Activated CD8-positive, alpha-beta memory T cell treated with anti-CD3 and anti-CD28 coated beads for 36 hours (primary cell): ENCODE measurements around the gene RIN3. TPM values are rescaled to one million over a fixed set of nuclear protein-coding genes. Genes with fewer than 3 reads are reported as not detected.

Source experiments
- CTCF ChIA-PET: fragments of 350-600 bp; sonication (Branson Sonifier 250); formaldehyde crosslinking; loops from one replicate; lab custom pipeline; 2021; ENCODE audit warnings: antibody characterized with exemption; lab: Charles Lee
- POLR2A ChIA-PET: fragments of 350-600 bp; sonication (Branson Sonifier 250); formaldehyde crosslinking; loops from one replicate; lab custom pipeline; 2021; ENCODE audit warnings: antibody characterized with exemption; lab: Charles Lee
- total RNA-seq, 2 experiments: library from RNA; stranded (reverse); gene quantifications; one replicate each; pipeline ENCODE4 v1.2.3, GENCODE V29; 2021

Gene RIN3
- total RNA-seq, 2 experiments from 2014 or later = 61.1 to 62.2 TPM

GRCh38 chr14:92578511-92578910, 64.9 kb downstream of the RIN3 start:
- ChIA-PET POLR2A (interaction anchor here (0.6 kb wide), 1 partner anchor 13 kb away, joined by 5 read pairs; no protein-coding TSS in a partner anchor), CTCF (interaction anchor here (1.5 kb wide), 1 partner anchor 9 kb away, joined by 3 read pairs; no protein-coding TSS in a partner anchor)

- ChIA-PET CTCF (no interaction called here), POLR2A (interaction anchor here (0.6 kb wide), 1 partner anchor 13 kb away, joined by 5 read pairs; no protein-coding TSS in a partner anchor)
These were observed 65.8 kb downstream of the RIN3 start for GRCh38 chr14:92579244-92579936.

- ChIA-PET POLR2A (interaction anchor here (0.6 kb wide), 1 partner anchor 14 kb away, joined by 3 read pairs; no protein-coding TSS in a partner anchor), CTCF (interaction anchor here (0.7 kb wide), 1 partner anchor 67 kb away, joined by 3 read pairs; no protein-coding TSS in a partner anchor)
These were observed 67.6 kb downstream of the RIN3 start for GRCh38 chr14:92581206-92581605.

- ChIA-PET POLR2A (no interaction called here), CTCF (no interaction called here)
These were observed 68.5 kb downstream of the RIN3 start for GRCh38 chr14:92581966-92582566.

- POLR2A ChIA-PET = interaction anchor here (0.6 kb wide), 1 partner anchor 122 kb away, joined by 3 read pairs; no protein-coding TSS in a partner anchor
- CTCF ChIA-PET = interaction anchor here (0.7 to 0.9 kb wide), 2 partner anchors 31 to 48 kb away, joined by 3 read pairs; no protein-coding TSS in a partner anchor
These were observed 69.3 kb downstream of the RIN3 start for GRCh38 chr14:92582706-92583452.

- ChIA-PET CTCF (interaction anchor here (3.2 kb wide), 1 partner anchor 16 kb away, joined by 10 read pairs; no protein-coding TSS in a partner anchor), POLR2A (no interaction called here)
These were observed 70.6 kb downstream of the RIN3 start for GRCh38 chr14:92584220-92584619.

- CTCF ChIA-PET = interaction anchor here (3.2 kb wide), 1 partner anchor 16 kb away, joined by 10 read pairs; no protein-coding TSS in a partner anchor
- POLR2A ChIA-PET = no interaction called here
These were observed 71.2 kb downstream of the RIN3 start for GRCh38 chr14:92584816-92585215.

- POLR2A ChIA-PET = interaction anchor here (0.7 to 1.0 kb wide), 4 partner anchors 17 to 124 kb away, joined by 3 read pairs; no protein-coding TSS in a partner anchor
- CTCF ChIA-PET = interaction anchor here (0.6 to 3.2 kb wide), 6 partner anchors 18 to 104 kb away, joined by 3 to 10 read pairs (median 4); no protein-coding TSS in a partner anchor
These were observed 72.7 kb downstream of the RIN3 start for GRCh38 chr14:92585981-92586937.

GRCh38 chr14:92586963-92587699, 73.5 kb downstream of the RIN3 start:
- ChIA-PET CTCF (interaction anchor here (0.7 to 3.2 kb wide), 6 partner anchors 19 to 246 kb away, joined by 3 to 10 read pairs (median 5); no protein-coding TSS in a partner anchor), POLR2A (interaction anchor here (0.7 to 1.0 kb wide), 2 partner anchors 38 to 125 kb away, joined by 3 read pairs; no protein-coding TSS in a partner anchor)

GRCh38 chr14:92587700-92588085, 74.1 kb downstream of the RIN3 start:
- ChIA-PET POLR2A (no interaction called here), CTCF (interaction anchor here (0.7 to 2.4 kb wide), 3 partner anchors 25 to 246 kb away, joined by 3 to 7 read pairs (median 5); no protein-coding TSS in a partner anchor)

- CTCF ChIA-PET = interaction anchor here (0.6 to 2.0 kb wide), 3 partner anchors 24 to 240 kb away, joined by 3 to 7 read pairs (median 4); no protein-coding TSS in a partner anchor
These were observed 75.8 kb downstream of the RIN3 start for GRCh38 chr14:92589213-92589852.

GRCh38 chr14:92590176-92590575, 76.6 kb downstream of the RIN3 start:
- POLR2A ChIA-PET = no interaction called here
- CTCF ChIA-PET = interaction anchor here (1.9 to 2.0 kb wide), 2 partner anchors 23 to 92 kb away, joined by 4 to 7 read pairs; no protein-coding TSS in a partner anchor

More at GRCh38 chr14:92589213-92589852, 75.8 kb downstream of the RIN3 start:
- POLR2A ChIA-PET = no interaction called here

- POLR2A ChIA-PET = no interaction called here
These were observed 77.4 kb downstream of the RIN3 start for GRCh38 chr14:92590941-92591340.

GRCh38 chr14:92591346-92591745, 77.8 kb downstream of the RIN3 start:
- ChIA-PET POLR2A (no interaction called here), CTCF (no interaction called here)

More at GRCh38 chr14:92590941-92591340, 77.4 kb downstream of the RIN3 start:
- CTCF ChIA-PET = no interaction called here

GRCh38 chr14:92595267-92595666, 81.7 kb downstream of the RIN3 start:
- ChIA-PET CTCF (interaction anchor here (1.2 kb wide), 1 partner anchor 9 kb away, joined by 3 read pairs; no protein-coding TSS in a partner anchor), POLR2A (interaction anchor here (0.6 kb wide), 1 partner anchor 334 kb away, joined by 3 read pairs; no protein-coding TSS in a partner anchor)

GRCh38 chr14:92596331-92596907, 82.8 kb downstream of the RIN3 start:
- POLR2A ChIA-PET = no interaction called here

More at GRCh38 chr14:92596331-92596907, 82.8 kb downstream of the RIN3 start:
- CTCF ChIA-PET = interaction anchor here (1.4 kb wide), 1 partner anchor 85 kb away, joined by 4 read pairs; no protein-coding TSS in a partner anchor
